Tibial nerve (tissue), 4 donors: ENCODE results near the gene HINT2.

Source experiments
- CTCF ChIP-seq, 5 experiments: fragments of 200-600 bp in 3 of 5; fragments of 450-650 bp in 2 of 5; sonication (generic) in 3 of 5; IDR thresholded peaks; one replicate each; pipeline ENCODE4 v1.5.1; 2016 to 2019; ENCODE audit warnings: antibody characterized with exemption in 5 of 5, mild to moderate bottlenecking in 3 of 5, moderate library complexity in 2 of 5
- EP300 ChIP-seq, 2 donors: sonication (generic); formaldehyde crosslinking; IDR thresholded peaks; one replicate each; pipeline ENCODE4 v1.6.1; 2017; ENCODE audit warnings: antibody characterized with exemption in 2 of 2, mild to moderate bottlenecking in 1 of 2
- POLR2A ChIP-seq, 2 donors: fragments of 450-650 bp; IDR thresholded peaks; one replicate each; pipeline ENCODE4 v1.6.1; 2017; ENCODE audit warnings: antibody characterized with exemption in 2 of 2, mild to moderate bottlenecking in 2 of 2, moderate library complexity in 2 of 2

- TF ChIP-seq CTCF (IDR thresholded peaks at IDR 0.05) (no peak), POLR2A (IDR thresholded peaks at IDR 0.05) (no peak), EP300 (IDR thresholded peaks at IDR 0.05) (no peak)
Observed at GRCh38 chr9:35854091-35854762, 39.4 kb upstream of the HINT2 start.
